H54 (cell line): ENCODE results near the gene MBD3L2.
"Not testable (repeated sequence)": the region's sequence is repeated elsewhere in the genome, so short reads cannot be mapped to it uniquely, and the experiment has no call there.

ENCODE experiments used
- DNase-seq: peaks from one replicate; pipeline ENCODE4 v3.0.0; 2011; ENCODE audit warnings: low spot score, mixed read lengths; ENCODE audit not compliant: insufficient read length
- FAIRE-seq: peaks from 3 replicates; lab custom pipeline; 2011; peaks lifted over from hg19 to GRCh38; lab: Jason Lieb, UNC
- POLR2A ChIP-seq: IDR thresholded peaks from 2 replicates; pipeline ENCODE4 v1.6.1; 2011; ENCODE audit warnings: low read depth, mild to moderate bottlenecking, low read length

The MBD3L2 gene

GRCh38 chr19:7049021-7049420 is at the start of gene MBD3L2:
Gene MBD3L2 (plus strand): TSS chr19:7049321. CDS start chr19:7049374, 53 bp downstream.
- FAIRE-seq, DNase-seq: not testable (repeated sequence)

DNA sequence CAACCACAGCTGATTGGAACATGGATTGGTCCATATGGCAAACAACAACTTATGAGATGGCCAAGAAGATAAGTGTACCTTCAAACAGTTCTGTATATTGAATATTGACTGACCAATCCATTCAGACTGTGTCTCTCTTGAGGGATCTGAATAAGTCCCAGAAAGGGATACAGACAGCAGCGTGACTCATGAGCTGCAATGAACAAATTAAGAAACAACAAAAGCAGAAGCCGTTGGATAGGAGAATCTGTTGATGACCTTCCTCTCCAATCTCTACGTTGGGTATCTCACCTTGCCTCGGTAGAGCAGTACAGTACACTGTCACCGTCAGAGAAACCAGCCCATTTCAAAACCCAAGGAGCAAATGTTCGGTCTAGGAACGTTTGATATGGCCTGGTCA is 49.2 kb upstream of the MBD3L2 start:
- FAIRE-seq (no peak), DNase-seq (no peak)
- TF ChIP-seq POLR2A: no peak

GRCh38 chr19:7000333-7000732 is 48.8 kb upstream of the MBD3L2 start:
- TF ChIP-seq POLR2A: no peak
- FAIRE-seq: no peak
- no peak for DNase-seq

DNA sequence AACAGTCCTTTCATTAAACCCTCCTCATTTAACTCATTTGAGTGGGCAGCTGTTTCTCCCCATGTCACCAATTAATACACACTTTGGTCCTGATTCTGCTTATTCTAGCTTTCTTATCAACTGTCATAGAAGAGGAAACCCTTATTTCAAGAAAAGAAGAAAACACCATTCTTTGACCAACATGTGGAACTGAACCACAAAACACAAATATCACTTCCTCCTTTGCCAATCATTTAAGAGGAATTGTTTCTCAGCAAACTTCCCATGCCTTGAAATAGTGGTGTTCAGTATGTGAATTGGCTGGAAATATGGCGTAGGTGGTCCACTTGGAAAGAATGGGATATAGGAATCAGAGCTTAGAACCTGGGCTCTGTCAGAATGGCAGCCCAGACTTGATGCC is 48.3 kb upstream of the MBD3L2 start:
- no peak for TF ChIP-seq POLR2A
- DNase-seq (no peak), FAIRE-seq (no peak)

GRCh38 chr19:7004313-7004931 is 44.7 kb upstream of the MBD3L2 start:
- FAIRE-seq (no peak), DNase-seq (no peak)
- TF ChIP-seq POLR2A: no peak

DNA sequence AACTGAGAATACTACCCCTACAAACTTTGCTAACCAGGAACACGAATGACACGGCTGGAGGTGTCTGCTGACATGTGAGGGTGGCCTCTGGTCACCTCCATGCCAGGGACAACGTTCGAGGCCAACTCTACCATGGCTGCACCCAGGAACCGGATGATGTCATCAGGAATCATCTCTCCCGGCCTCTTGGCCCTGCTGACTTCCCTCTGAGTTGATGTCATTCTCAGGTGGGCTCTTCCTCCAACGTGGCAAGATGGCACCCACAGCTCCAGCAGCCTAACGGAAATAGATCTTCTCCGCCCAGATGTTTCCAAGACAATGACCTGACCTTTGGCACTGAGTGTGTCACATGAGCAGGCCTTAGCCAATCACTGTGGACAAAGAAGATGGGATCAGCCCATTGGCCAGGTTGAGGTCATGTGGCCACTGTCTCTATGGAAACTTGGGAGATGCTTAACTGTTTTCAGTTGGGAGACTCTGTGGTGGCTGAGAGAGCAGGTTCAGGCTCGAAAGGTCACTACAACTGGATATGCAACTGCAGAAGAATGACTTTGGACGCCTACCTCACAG is 42.9 kb upstream of the MBD3L2 start:
- no peak for FAIRE-seq
- TF ChIP-seq POLR2A: no peak
- no peak for DNase-seq

DNA sequence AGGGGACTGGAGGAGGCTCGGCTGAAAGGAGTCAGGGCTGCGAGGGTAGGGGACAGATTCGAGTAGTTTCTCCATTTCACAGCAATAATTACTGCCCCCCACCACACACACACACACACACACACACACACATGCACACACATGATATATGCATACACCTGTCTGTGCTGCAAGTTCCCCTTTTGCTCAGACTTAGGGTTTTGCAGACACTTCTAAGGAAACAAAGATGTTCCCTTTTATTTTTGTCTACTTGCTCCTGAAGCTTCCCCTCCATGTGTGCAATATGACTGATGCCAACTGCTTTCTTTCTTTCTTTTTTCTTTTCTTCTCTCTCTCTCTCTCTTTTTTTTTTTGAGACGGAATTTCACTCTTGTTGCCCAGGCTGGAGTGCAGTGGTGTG is 41.3 kb upstream of the MBD3L2 start:
- no peak for DNase-seq
- TF ChIP-seq POLR2A: no peak
- FAIRE-seq: no peak

DNA sequence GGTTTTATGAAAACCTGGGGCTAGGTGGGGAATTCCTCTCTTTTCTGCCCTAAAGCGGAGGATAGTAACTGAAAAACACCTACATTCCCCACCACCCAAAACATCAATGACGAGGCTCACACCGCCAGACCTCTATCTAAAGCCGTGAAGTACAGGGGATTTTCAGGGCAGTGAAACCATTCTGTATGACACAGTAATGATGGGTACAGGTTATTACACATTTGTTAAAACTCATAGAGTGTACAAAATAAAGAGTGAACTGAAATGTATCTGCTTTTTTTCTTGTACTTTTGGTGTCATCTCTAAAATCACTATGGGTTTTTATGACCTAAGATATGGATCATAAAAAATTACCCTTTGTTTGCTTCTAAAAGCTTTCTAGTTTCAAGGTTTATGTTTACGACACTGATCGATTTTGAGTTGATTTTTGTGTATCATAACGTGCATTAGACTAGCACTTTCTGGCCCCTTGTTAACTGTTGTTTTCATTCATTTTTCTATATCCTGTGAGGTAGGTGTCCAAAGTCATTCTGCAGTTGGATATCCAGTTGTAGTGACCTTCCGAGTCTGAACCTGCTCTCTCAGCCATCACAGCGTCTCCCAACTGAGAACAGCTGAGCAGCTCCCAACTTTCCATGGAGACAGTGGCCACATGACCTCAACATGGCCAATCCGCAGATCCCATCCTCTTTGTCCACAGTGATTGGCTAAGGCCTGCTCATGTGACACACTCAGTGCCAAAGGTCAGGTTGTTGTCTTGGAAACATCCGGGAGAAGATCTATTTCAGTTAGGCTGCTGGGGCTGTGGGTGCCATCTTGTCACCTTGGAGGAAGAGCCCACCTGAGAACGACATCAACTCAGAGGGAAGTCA is 38.2 kb upstream of the MBD3L2 start:
- no peak for FAIRE-seq

GRCh38 chr19:7013678-7014077 is 35.4 kb upstream of the MBD3L2 start:
- TF ChIP-seq POLR2A: no peak
- FAIRE-seq: no peak
- no peak for DNase-seq

More for the DNA sequence above, 38.2 kb upstream of the MBD3L2 start:
- DNase-seq: no peak
- TF ChIP-seq POLR2A: no peak

GRCh38 chr19:7018828-7019227 is 30.3 kb upstream of the MBD3L2 start:
- TF ChIP-seq POLR2A: no peak
- FAIRE-seq (no peak), DNase-seq (no peak)

DNA sequence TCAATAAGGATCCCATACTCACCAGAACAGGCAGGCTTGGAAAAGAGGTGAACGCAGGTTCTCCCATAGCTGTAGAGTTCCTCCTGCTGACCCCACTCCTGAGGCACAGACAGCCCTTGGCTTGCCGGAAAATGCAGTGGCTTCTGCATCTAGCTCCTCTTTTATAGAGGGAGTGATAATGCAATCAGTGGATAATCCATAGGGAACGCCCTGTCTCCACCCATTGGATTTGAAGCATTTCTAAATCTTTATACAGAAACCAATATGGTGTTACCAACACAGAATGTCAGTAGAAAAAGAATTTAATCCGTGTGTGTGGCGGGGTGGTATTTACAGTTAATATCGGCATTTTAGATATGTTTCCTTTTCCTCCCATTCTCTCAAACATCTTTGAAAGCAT is 27.8 kb upstream of the MBD3L2 start, which contains the start of gene MBD3L2B:
Gene MBD3L2B (minus strand): TSS at position 101 of the 400 bp plus-strand sequence. CDS start 34 bp downstream, at position 67.
- DNase-seq, FAIRE-seq: not testable (repeated sequence)

DNA sequence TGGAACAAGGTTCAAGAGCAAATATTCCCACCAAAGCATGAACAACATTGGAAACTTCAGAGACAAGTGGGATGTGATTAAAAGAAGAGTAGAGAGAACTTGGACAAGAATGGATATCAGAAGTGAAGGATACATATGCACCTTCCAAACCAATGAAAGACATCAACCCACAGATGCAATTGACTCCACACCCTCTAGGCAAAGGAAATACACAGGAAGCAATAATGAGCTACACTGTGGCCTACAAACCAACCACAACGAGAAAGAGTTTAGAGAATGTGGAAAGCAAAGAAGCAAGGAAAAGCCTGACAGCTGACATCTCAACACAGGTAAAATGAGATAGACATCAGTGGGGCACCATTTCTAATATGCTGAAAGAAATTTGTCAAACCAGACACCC is 20.3 kb upstream of the MBD3L2 start:
- DNase-seq, FAIRE-seq: not testable (repeated sequence)

DNA sequence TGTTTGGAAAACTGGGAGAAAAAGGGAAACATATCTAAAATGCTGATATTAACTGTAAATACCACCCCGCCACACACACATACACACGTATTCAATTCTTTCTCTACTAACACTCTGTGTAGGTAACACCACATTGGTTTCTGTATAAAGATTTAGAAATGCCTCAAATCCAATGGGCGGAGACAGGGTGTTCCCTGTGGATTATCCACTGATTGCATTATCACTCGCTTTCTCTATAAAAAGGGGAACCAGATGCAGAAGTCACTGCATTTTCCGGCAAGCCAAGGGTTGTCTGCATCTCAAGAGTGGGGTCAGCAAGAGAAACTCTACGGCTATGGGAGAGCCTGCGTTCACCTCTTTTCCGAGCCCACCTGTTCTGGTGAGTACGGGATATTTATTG is 18.8 kb upstream of the MBD3L2 start, which contains the start of gene MBD3L5:
Gene MBD3L5 (plus strand): TSS at position 301 of the 400 bp plus-strand sequence. CDS start 34 bp downstream, at position 335.
- FAIRE-seq, DNase-seq: not testable (repeated sequence)

DNA sequence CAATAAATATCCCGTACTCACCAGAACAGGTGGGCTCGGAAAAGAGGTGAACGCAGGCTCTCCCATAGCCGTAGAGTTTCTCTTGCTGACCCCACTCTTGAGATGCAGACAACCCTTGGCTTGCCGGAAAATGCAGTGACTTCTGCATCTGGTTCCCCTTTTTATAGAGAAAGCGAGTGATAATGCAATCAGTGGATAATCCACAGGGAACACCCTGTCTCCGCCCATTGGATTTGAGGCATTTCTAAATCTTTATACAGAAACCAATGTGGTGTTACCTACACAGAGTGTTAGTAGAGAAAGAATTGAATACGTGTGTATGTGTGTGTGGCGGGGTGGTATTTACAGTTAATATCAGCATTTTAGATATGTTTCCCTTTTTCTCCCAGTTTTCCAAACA is 9.0 kb upstream of the MBD3L2 start, which contains the start of gene MBD3L4:
Gene MBD3L4 (minus strand): TSS at position 101 of the 400 bp plus-strand sequence. CDS start 35 bp downstream, at position 66.
- FAIRE-seq, DNase-seq: not testable (repeated sequence)

- FAIRE-seq, DNase-seq: not testable (repeated sequence)
Observed at GRCh38 chr19:7041563-7041962, 7.6 kb upstream of the MBD3L2 start.

DNA sequence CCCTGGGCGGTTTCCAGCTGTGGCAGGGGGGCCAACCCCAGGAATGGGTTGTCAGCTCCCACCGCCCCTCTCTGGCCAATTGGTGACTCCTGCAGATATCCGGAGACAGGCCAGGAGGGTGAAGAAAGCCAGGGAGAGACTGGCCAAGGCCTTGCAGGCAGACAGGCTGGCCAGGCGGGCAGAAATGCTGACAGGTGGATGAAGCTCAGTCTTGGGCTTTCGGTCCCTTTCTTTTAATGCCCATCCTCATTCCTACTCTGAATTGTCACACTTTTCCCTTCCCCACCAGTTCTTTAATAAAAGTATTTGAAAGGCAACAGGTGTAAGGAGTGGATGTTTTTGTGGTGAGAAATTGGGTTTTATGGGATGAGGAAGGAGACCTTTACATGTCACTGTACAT is 2.3 kb downstream of the MBD3L2 start:
- not testable (repeated sequence) for DNase-seq, FAIRE-seq

DNA sequence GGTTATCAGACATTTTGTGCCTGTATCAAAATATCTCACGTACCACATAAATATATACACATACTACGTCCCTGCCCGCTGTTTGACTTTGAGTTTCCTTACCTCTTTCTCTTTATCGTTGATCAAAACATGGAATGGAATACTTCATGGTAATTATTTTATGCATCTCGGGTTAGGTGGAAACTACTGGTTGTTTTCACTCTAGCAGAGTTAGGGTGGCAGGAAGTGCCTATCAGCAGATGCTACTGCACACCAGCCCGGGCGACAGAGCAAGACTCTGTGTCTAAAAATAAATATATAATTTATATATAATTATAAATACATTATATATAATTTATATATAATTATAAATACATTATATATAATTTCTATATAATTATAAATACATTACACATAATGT is 3.8 kb downstream of the MBD3L2 start:
- FAIRE-seq, DNase-seq: not testable (repeated sequence)

GRCh38 chr19:7054635-7055368 is 5.7 kb downstream of the MBD3L2 start:
- not testable (repeated sequence) for DNase-seq, FAIRE-seq
